CD4-positive, alpha-beta T cell treated with Interleukin-15 for 4 hours (primary cell): ENCODE data around the gene NELFA.
"Not testable (repeated sequence)": the region's sequence is repeated elsewhere in the genome, so short reads cannot be mapped to it uniquely, and the experiment has no call there.

ENCODE experiments used
- DNase-seq: peaks from one replicate; pipeline ENCODE4 v3.0.0-alpha.2; 2020; ENCODE audit warnings: low spot score

NELFA gene

DNA sequence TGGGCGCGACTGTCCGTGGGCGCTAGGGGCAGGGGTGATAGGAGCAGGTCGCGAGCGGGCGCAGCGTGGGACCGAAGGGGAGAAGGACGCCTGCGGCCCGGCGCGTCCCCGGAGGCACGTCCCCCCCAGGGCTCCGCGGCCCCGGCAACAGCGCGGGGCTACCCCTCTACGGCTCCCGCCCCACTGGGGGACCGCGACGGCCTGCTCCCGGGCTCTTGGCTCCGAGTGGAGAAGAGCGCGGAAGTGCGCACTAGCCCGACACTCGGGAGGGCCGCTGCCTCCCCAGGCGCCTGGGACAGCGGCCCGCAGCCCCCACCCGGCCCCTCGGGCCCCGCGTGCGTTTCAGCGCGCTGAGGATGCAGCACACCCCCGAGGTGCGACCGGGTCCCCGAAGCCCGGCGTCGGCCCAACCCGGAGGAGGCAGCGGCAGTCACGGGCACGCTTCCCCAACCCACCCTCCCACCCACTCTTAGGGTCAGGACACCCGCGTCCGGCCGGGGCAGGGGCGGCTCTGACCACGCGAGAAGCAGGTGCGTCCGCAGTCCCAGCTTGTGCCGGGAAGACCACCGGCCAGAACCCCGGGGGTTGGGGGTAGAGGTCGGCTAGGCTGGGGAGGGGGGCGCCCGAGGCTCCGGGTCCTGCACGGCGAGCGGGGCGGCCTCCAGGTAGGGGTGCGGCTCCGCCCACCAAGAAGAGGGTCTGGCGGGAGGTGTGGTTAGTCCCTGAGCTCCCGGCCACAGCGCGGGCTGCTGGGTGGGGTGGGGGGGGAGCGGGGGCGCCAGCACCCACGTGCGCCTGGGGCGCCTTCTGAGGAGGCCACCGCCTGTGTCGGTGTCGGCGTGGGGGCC lies 31.8 kb upstream of the NELFA start:
- DNase-seq = no peak

DNA sequence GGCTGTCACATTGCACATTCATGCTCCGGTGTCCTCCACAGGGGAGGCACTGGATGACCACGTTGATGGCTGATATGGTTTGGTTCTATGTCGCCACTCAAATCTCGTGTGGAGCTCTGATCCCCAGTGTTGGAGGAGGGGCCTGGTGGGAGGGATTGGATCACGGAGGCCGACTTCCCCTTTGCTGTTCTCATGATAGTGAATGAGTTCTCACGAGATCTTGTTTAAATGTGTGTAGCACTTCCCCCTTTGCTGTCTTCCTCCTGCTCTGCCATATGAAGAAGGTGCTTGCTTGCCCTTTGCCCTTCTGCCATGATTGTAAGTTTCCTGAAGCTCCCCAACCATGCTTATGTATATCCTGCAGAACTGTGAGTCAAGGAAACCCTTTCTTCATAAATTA lies 28.1 kb upstream of the NELFA start:
- no peak for DNase-seq

DNA sequence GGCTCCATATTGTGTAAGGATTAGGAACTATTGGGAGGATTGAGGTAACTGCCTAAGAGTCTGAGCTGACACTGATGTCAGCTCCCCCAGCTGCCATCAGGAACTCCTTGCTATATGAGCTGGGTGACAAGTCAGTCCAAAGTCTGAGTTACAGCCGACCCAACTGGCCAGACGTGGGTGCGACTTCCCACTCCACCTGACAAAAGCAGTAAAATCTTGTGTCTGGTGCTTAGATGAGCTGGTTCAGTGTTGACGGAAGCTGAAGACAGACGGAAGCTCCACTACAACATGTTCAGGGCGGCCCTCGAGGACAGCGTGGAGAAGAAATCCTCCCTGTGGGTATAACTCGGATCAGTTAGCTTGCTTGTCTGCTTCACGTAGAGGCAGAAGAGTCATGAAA lies 27.6 kb upstream of the NELFA start:
- DNase-seq = no peak

DNA sequence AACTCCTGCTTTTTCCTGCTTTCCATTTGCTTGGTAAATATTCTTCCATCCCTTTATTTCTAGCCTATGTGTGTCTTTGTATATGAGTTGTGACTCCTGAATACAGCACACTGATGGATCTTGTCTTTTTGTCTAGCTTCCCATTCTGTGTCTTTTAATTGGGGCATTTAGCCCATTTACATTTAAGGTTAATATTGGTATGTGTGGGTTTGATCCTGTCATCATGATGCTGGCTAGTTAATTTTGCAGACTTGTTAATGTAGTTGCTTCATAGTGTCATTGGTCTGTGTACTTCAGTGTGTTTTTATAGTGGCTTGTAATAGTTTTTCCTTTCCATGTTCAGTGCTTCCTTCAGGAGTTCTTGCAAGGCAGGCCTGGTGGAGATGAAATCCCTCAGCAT lies 22.4 kb upstream of the NELFA start:
- DNase-seq = not testable (repeated sequence)

DNA sequence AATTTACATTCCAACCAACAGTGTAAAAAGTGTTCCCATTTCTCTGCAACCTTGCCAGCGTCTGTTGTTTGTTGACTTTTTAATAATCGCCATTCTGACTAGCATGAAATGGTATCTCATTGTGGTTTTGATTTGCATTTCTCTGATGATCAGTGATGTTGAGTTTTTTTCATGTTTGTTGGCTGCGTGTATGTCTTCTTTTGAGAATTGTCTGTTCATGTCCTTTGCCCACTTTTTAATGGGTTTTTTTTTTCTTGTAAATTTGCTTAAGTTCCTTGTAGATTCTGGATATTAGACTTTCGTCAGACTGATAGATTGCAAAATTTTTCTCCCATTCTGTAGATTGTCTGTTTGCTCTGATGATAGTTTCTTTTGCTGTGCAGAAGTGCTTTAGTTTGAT lies 18.3 kb upstream of the NELFA start:
- DNase-seq = not testable (repeated sequence)

DNA sequence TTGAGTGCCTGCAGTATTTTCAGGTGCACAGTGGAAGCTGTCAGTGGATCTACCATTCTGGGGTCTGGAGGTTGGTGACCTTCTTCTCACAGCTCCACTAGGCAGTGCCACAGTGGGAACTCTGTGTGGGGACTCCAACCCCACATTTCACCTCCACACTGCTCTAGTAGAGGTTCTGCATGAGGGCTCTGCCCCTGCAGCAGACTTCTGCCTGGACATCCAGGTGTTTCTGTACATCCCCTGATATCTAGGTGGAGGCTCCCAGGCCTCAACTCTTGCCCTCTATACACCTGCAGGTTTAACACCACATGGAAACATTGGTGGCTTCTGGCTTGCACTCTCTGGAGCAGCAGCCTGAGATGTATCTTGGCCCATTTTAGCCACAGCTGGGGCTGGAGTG lies 17.0 kb upstream of the NELFA start:
- no peak for DNase-seq

DNA sequence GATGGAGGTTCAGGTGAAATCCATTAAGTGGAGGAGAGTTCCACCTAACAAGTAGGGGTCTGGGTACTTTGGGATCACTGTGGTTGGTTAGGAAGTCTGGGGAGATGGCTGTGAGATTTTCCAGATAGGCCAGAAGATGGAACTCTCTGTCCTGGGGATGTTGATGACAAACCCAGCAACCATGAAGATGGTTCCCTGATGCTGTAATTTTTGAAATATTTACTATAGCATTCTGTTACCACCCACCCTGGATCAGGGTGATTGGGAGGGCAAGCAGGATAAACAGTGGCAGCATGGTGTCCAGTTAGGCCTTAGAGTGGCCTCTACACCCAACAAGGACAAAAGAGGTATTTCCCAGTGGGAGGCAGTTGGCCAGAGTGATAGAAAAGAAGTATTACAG lies 15.9 kb upstream of the NELFA start:
- DNase-seq = no peak

- DNase-seq = not testable (repeated sequence)
These were observed 12.7 kb upstream of the NELFA start for GRCh38 chr4:2021358-2022018.

DNA sequence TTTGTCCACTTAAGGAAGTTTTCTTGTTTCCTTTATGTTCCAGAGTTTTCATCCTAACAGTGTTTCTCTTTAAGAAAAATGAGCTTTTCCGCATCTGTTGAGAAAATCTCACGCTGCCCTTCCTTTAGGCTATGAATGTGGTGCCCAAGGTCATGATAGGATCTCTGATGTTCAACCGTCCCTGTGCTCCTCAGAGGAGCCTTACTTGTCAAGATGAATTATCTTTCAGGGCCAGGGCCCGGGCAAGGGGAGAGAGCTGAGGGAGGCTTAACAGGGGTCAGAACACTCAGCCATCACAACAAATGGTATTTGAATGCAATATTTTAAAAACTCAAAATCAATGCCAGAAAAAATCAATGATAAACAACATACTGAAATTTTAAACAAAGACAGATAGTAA lies 6.2 kb upstream of the NELFA start:
- no peak for DNase-seq

GRCh38 chr4:2011583-2011982 lies 2.8 kb upstream of the NELFA start:
- no peak for DNase-seq

DNA sequence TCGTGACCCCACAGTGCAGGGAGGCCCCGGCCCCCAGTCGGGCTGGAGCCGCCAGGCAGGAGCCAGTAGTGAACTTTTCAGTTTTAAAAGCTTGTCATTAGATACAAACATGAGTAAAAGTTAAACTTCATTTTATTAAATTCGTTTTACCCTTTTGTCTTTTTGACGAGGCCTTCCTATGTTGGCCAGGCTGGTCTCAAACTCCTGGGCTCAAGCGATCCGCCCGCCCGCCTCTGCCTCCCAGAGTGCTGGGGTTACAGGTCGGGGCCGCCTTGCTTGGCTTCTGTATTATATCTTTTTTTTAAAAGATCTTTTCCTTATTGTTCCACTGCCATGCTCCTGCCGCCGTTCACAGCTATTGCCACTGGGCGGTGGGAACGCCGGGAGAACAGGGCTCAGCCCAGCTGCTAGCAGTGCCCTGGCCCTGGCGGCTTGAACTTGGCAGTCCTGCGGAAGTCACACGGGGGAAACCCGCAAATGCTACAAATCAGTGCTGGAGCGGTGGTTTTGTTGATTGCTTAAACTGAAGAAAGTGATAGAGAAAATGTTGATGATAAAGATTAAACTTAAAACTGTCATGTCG lies 968 bp upstream of the NELFA start:
- DNase-seq = peak; percentile 48

DNA sequence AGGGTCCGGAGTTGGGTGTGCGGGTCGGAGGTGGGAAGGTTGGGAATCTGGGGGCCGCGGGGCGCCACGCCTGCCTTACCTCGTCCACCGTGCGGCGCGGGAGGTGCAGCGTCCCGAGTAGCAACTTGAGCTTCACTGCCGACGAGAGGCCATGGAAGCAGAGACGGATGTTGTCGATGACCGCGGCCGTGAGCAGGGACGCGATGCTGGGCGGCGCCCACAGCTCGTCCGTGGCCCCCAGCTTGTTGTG lies 178 bp downstream of the NELFA start:
- no peak for DNase-seq

- DNase-seq = no peak
These were observed 737 bp downstream of the NELFA start for GRCh38 chr4:2007804-2008670.

DNA sequence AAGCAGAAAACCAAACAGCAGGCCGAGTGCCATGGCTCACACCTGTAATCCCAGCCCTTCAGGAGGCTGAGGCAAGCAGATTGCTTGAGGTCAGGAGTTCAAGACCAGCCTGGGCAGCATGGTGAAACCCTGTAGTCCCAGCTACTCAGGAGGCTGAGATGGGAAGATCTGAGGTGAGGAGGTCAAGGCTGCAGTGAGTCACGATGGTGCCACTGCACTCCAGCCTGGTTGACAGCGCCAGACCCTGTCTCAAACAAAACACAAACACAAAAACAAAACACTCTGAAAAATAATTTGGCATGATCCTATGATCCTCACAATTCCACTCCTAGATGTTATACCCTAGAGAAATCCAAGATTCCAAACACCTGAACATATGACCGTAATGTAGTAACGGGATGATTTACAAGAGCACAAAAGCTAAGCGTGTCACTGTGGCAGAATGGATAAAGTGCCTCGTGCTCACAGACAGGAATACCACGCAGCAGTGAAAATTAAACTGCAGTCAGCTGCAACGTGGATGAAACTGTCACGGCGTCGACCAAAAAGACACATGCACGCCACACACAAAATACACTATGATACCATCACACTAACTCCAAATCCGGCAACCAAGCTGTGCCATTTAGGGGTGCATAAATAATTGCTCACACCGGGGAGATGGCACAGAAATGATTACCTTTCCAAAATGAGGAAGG lies 1.7 kb downstream of the NELFA start:
- no peak for DNase-seq

DNA sequence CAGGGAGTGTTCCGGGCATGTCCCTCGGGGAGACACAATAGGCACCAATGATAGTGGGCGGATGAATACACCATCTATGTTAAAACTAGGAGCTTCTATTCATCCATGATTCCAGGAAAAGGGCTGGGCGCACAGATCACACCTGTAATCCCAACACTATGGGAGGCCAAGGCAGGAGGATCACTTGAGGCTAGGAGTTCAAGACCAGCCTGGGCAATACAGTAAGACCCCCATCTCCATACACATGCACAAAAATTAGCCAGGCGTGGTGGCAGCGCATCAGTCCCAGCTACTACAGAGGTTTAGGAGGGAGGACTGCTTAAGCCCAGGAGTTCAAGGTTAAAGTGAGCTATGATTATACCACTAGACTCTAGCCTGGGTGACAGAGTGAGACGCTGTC lies 2.4 kb downstream of the NELFA start:
- no peak for DNase-seq

- DNase-seq = not testable (repeated sequence)
These were observed 5.4 kb downstream of the NELFA start for GRCh38 chr4:2003361-2003760.

DNA sequence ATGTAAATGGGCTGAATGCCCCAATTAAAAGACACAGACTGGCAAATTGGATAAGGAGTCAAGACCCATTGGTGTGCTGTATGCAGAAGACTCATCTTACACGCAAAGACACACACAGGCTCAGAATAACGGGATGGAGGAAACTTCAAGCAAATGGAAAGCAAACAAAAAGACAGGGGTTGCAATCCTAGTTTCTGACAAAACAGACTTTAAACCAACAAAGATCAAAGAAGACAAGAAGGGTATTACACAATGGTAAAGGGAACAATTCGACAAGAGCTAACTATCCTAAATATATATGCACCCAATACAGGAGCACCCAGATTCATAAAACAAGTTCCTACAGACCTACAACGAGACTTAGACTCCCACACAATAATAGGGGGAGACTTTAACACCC lies 9.5 kb downstream of the NELFA start:
- not testable (repeated sequence) for DNase-seq

DNA sequence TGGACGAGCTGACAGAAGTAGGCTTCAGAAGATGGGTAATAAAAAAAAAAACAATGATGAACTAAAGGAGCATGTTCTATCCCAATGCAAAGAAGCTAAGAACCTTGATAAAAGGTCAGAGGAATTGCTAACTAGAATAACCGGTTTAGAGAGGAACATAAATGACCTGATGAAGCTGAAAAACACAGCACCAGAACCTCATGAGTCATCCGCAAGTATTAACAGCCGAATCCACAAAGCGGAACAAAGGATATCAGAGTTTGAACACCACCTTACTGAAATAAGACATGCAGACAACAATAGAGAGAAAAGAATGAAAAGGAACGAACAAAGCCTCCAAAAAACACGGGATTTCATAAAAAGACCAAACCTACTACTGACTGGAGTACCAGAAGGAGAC lies 10.5 kb downstream of the NELFA start:
- no peak for DNase-seq

- no peak for DNase-seq
These were observed 11.1 kb downstream of the NELFA start for GRCh38 chr4:1997712-1998111.

- DNase-seq = no peak
These were observed 11.7 kb downstream of the NELFA start for GRCh38 chr4:1996866-1997611.

GRCh38 chr4:1994938-1995337 lies 13.8 kb downstream of the NELFA start:
- no peak for DNase-seq
